ENCODE results near the gene CDRT15. TPM values are rescaled to one million over a fixed set of nuclear protein-coding genes. Genes with fewer than 3 reads are reported as not detected.
A peak's percentile ranks its signal among the peaks of the same experiment; 100 is the strongest.

CDRT15 gene
- total RNA-seq, 1 donor: not detected

- no peak overlapping the region for H3K4me3 ChIP-seq (ENCODE audit: low read depth, low read length)
- TF ChIP-seq CTCF (IDR thresholded peaks at IDR 0.05; ENCODE audit: insufficient read depth, low read length): no peak
- no peak for DNase-seq (ENCODE audit: low read depth)
Observed at GRCh38 chr17:14207791-14208190, 28.9 kb downstream of the CDRT15 start.

DNA sequence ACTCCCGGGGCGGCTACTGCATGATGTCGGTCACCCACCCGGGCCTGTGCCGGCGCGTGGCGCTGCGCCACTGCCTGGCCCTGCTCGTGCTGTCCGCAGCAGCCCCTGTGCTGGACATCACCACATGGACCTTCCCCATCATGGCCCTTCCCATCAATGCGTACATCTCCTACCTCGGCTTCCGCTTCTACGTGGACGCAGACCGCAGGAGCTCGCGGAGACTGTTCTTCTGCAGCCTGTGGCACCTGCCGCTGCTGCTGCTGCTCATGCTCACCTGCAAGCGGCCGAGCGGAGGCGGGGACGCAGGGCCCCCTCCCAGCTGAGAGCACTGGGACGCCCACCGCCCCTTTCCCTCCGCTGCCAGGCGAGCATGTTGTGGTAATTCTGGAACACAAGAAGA lies 29.8 kb downstream of the CDRT15 start:
- no peak for TF ChIP-seq CTCF (IDR thresholded peaks at IDR 0.05; ENCODE audit: insufficient read depth, low read length)
- no peak for DNase-seq (ENCODE audit: low read depth)

GRCh38 chr17:14205992-14206461 lies 30.6 kb downstream of the CDRT15 start:
- no peak overlapping the region for H3K4me3 ChIP-seq (ENCODE audit: low read depth, low read length)
- TF ChIP-seq CTCF (IDR thresholded peaks at IDR 0.05; ENCODE audit: insufficient read depth, low read length): no peak
- no peak for DNase-seq (ENCODE audit: low read depth)

More for the DNA sequence above, 29.8 kb downstream of the CDRT15 start:
- no peak overlapping the region for H3K4me3 ChIP-seq (ENCODE audit: low read depth, low read length)

- DNase-seq (ENCODE audit: low read depth): no peak
- TF ChIP-seq CTCF (IDR thresholded peaks at IDR 0.05; ENCODE audit: insufficient read depth, low read length): no peak
- H3K4me3 ChIP-seq (ENCODE audit: low read depth, low read length): no peak overlapping the region
Observed at GRCh38 chr17:14205380-14205779, 31.3 kb downstream of the CDRT15 start.

DNA sequence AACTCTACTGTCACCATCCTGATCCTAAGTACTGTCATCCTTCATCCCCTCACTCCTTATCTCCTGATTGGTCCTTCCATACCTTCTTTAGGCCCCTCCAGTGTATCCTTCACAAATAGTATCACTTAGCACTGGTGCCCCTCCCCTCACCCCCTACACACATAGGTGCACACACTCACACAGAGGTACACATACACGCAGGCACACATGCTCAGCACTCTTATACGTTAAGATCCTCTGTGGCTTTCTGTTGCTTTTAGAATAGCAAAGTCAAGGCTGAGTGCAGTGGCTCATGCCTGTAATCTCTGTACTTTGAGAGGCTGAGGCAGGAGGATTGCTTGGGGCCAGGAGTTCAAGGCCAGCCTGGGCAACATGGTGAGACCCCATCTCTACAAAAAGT lies 32.1 kb downstream of the CDRT15 start:
- no peak for TF ChIP-seq CTCF (IDR thresholded peaks at IDR 0.05; ENCODE audit: insufficient read depth, low read length)
- H3K4me3 ChIP-seq (ENCODE audit: low read depth, low read length): no peak overlapping the region
- DNase-seq (ENCODE audit: low read depth): no peak

- no peak overlapping the region for H3K4me3 ChIP-seq (ENCODE audit: low read depth, low read length)
- no peak for TF ChIP-seq CTCF (IDR thresholded peaks at IDR 0.05; ENCODE audit: insufficient read depth, low read length)
Observed at GRCh38 chr17:14204084-14204483, 32.6 kb downstream of the CDRT15 start.

GRCh38 chr17:14203388-14203787 lies 33.3 kb downstream of the CDRT15 start:
- TF ChIP-seq CTCF (IDR thresholded peaks at IDR 0.05; ENCODE audit: insufficient read depth, low read length): peak; percentile 37
- H3K4me3 ChIP-seq (ENCODE audit: low read depth, low read length): no peak overlapping the region
- no peak for DNase-seq (ENCODE audit: low read depth)

More at GRCh38 chr17:14204084-14204483, 32.6 kb downstream of the CDRT15 start:
- no peak for DNase-seq (ENCODE audit: low read depth)
